Pancreas (tissue), 10 donors: ENCODE measurements around the gene ABAT. TPM values are rescaled to one million over a fixed set of nuclear protein-coding genes. Genes with fewer than 3 reads are reported as not detected.
A peak's percentile ranks its signal among the peaks of the same experiment; 100 is the strongest.
"Not testable (repeated sequence)": the region's sequence is repeated elsewhere in the genome, so short reads cannot be mapped to it uniquely, and the experiment has no call there.

ENCODE experiments used
- ATAC-seq, 4 donors: fragments of 200-7000 bp; cut with Tn5 transposase; one replicate each; pipeline versions ENCODE4 v1.8.0 to v1.9.1; 2020; ENCODE audit warnings: mild to moderate bottlenecking in 4 of 4, moderate library complexity in 4 of 4
- DNase-seq, 6 donors: peaks; one replicate each; pipeline ENCODE4 v3.0.0-alpha.2; 2020
- FAIRE-seq: peaks from 2 replicates; lab custom pipeline; 2012; peaks lifted over from hg19 to GRCh38; lab: Jason Lieb, UNC
- H3K27ac ChIP-seq, 4 donors: fragments of 200-600 bp; sonication (generic); 1 replicate in 3 of 4; 2 replicates in 1 of 4; pipeline versions ENCODE4 v1.5.0 to v1.8.0; 2020
- H3K27me3 ChIP-seq, 4 donors: fragments of 200-600 bp; one replicate each; pipeline ENCODE4 v1.8.0; 2021
- H3K36me3 ChIP-seq, 3 donors: fragments of 200-600 bp; sonication (generic) in 1 of 3; one replicate each; pipeline versions ENCODE4 v1.5.0 to v1.8.0; 2020 to 2021
- H3K4me1 ChIP-seq, 3 donors: fragments of 200-600 bp; one replicate each; pipeline ENCODE4 v1.8.0; 2021
- H3K4me3 ChIP-seq, 4 donors: fragments of 200-600 bp; sonication (generic) in 2 of 4; one replicate each; pipeline versions ENCODE4 v1.5.0 to v1.8.0; 2020 to 2021
- H3K9me3 ChIP-seq, 4 donors: fragments of 200-600 bp; one replicate each; pipeline ENCODE4 v1.8.0; 2021
- CTCF ChIP-seq, 4 donors: fragments of 200-600 bp; sonication (generic) in 3 of 4; IDR thresholded peaks; one replicate each; pipeline versions ENCODE4 v1.5.0 to v1.8.0; 2021; ENCODE audit warnings: antibody characterized with exemption in 4 of 4
- WGBS, 2 donors: extraction: QIAGEN DNeasy Blood & Tissue Kit; methylation state at CpG; one replicate each; pipeline ENCODE4 v1.1.7; 2013; 5-methylcytosine and 5-hydroxymethylcytosine counted together
- intact Hi-C, 3 donors: fragments of 100-400 bp; cut with DNase I; formaldehyde crosslinking; loops; one replicate each; pipeline versions ENCODE4 v1.11.1 to v1.14.2; 2022
- polyA plus RNA-seq, 2 donors: library from polyadenylated mRNA; stranded (reverse); fragments of 200-250 nt; gene quantifications; one replicate each; pipeline ENCODE4 v1.2.3, GENCODE V29; 2013
- total RNA-seq, 6 donors: library from RNA; stranded (reverse); fragmentation: NEBNext Ultra II Directional in 4 of 6; extraction: Animal tissue kit (Norgen Biotek cat#: 25700) in 4 of 6; gene quantifications; one replicate each; pipeline versions ENCODE4 v1.2.1 to v1.2.4, GENCODE V29; 2021 to 2023
- donor health status: healthy with polysubstance abuse.
- donor health status: DM: no; HTN: no; CAD: no; lungs with moderate emphysema.
- donor health status: DM: no; HTN: no; CAD: no.
- donor health status: control.
- donor health status: control.
- donor health status: Bipolar disorder and iron deficiency.
- donor health status: DM: yes; HTN: yes; CAD: no.
- donor health status: DM: no; HTN: no; CAD: no.
- donor health status: DM: no; HTN: no; CAD: no.
- donor health status: DM: yes; HTN: yes; CAD: no.

Gene ABAT
- total and polyA plus RNA-seq, 8 donors: 21.5 to 50.2 (median 29.1) TPM

DNA sequence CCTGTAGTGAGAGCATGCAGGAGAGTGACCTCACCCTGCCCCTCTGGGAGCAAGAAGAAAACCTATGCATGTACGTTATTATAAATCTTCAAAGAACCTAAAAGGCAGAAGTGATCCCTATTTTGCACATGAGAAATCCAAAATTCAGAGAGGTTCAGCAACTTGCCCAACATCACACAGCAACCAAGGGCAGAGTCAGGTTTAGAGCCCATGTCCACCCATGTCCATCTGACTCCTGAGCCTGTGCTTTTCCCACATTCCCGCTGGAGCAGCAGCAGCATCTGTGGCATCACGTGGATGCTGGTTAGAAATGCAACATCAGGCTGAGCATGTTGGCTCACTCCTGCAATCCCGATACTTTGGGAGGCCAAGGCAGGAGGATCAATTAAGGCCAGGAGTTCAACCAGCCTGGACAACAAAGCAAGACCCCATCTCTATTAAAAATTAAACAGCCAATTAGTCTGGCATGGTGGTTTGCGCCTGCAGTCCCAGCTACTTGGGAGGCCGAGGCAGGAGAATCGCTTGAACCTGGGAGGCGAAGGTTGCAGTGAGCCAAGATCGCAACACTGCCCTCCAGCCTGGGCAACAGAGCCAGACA, 26.6 kb upstream of the ABAT start:
- Histone ChIP-seq H3K36me3 (peaks cover 0 to 48% (median 0%) of the 10 kb centered on the region in 3 donors), H3K27ac (no peak overlapping the region), H3K9me3 (no peaks in the 10 kb centered on the region), H3K27me3 (no peaks in the 10 kb centered on the region), H3K4me1 (no peaks in the 10 kb centered on the region), H3K4me3 (no peak overlapping the region)
- TF ChIP-seq CTCF (IDR thresholded peaks at IDR 0.05): no peak
- WGBS, 2 donors: 72 to 75% methylated on average over 9 of the region's 9 CpGs
- FAIRE-seq: no peak
- DNase-seq: no peak
- intact Hi-C loops: no loop called here
- no peak for ATAC-seq

DNA sequence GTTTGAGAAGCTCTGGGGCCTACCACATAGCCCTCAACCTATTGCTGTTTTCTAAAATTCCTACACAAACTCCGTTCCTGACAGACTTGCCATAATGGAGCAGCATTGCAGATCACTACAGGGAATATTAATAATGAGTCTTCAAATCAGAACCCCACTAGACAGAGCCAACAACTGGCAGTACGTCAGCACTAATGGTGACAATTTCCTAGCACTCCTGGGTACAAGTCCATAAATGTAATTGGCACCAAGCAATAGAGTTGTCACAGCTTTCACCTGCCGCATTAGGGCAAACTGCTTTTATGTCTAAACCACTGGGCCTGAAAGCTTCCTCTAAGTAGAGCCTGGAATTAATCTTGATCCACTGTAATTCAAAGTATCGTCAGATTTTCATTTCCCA, 25.5 kb upstream of the ABAT start:
- DNase-seq (no peak), ATAC-seq (no peak), FAIRE-seq (no peak)
- no peak overlapping the region for H3K27ac ChIP-seq
- H3K9me3 ChIP-seq: no peaks in the 10 kb centered on the region
- no peak overlapping the region for H3K4me3 ChIP-seq
- H3K36me3 ChIP-seq: peaks cover 0 to 37% (median 0%) of the 10 kb centered on the region in 3 donors
- TF ChIP-seq CTCF (IDR thresholded peaks at IDR 0.05): no peak
- no peaks in the 10 kb centered on the region for H3K27me3 ChIP-seq
- intact Hi-C loops: no loop called here
- H3K4me1 ChIP-seq: no peaks in the 10 kb centered on the region
- WGBS, 2 donors: 82 to 95% methylated on average over 4 of the region's 4 CpGs

DNA sequence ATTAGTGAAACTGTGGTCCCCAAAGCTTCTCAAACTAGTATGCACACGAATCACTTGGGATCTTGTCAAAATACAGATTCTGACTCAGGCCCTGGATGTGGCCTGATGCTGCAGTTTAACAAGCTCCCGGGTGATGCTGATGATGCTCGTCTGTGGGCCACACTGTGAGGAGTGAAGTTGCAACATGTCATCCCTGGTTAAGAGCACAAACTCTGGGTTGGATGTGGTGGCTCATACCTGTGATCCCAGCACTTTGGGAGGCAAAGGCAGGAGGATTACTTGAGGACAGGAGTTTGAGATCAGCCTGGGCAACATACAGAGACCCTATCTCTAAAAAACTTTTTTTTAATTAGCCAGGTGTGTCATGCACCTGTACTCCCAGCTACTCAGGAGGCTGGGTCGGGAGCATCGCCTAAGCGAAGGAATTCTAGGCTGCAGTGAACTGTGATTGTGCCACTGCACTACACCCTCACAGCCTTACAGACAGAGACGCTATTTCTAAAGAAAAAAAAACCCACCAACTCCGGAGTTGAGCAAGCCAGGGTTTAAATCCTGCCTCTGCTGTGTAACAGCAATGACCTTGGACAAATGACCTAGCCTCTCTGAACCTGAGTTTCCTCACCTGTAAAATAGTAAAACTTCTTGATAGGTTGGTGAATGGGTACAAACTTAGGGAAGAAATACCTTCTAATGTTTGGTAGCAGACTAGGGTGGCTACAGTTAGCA, 24.4 kb upstream of the ABAT start:
- intact Hi-C loops: loop anchor here in 2 of 3 donors (10.0 kb wide), 1 partner anchor 75 kb away; no protein-coding TSS in a partner anchor
- no peak for FAIRE-seq

GRCh38 chr16:8651958-8652357, 22.5 kb upstream of the ABAT start:
- intact Hi-C loops: loop anchor here in 2 of 3 donors (10.0 kb wide), 1 partner anchor 77 kb away; no protein-coding TSS in a partner anchor
- DNase-seq, H3K27me3 ChIP-seq: not testable (repeated sequence)

More for the DNA sequence above, 24.4 kb upstream of the ABAT start:
- H3K36me3 ChIP-seq: peaks cover 0 to 27% (median 0%) of the 10 kb centered on the region in 3 donors
- ATAC-seq: no peak
- H3K9me3 ChIP-seq: no peaks in the 10 kb centered on the region
- no peak for TF ChIP-seq CTCF (IDR thresholded peaks at IDR 0.05)
- no peak for DNase-seq
- no peaks in the 10 kb centered on the region for H3K27me3 ChIP-seq
- H3K4me1 ChIP-seq: no peaks in the 10 kb centered on the region
- no peak overlapping the region for H3K4me3 ChIP-seq
- 75 to 80% methylated on average over 8 of the region's 8 CpGs for WGBS, 2 donors
- H3K27ac ChIP-seq: no peak overlapping the region

GRCh38 chr16:8655184-8655717, 19.2 kb upstream of the ABAT start:
- no peaks in the 10 kb centered on the region for H3K4me1 ChIP-seq
- no peaks in the 10 kb centered on the region for H3K36me3 ChIP-seq
- FAIRE-seq: no peak
- peak in 1 of 4 donors; percentile 19 for TF ChIP-seq CTCF (IDR thresholded peaks at IDR 0.05)
- peak in 2 of 6 donors; percentile 32 to 42 for DNase-seq
- H3K9me3 ChIP-seq: no peaks in the 10 kb centered on the region
- WGBS, 2 donors: 95% methylated on average over 1 of the region's 1 CpG
- H3K4me3 ChIP-seq: no peak overlapping the region
- ATAC-seq: peak in 3 of 4 donors; percentile 35 to 91 (median 69)
- H3K27me3 ChIP-seq: no peaks in the 10 kb centered on the region
- no peak overlapping the region for H3K27ac ChIP-seq
- intact Hi-C loops: loop anchor here in 2 of 3 donors (5.0 to 10.0 kb wide), 2 partner anchors 80 to 227 kb away; partner anchors contain the start of gene LITAFD (in 1 of the 2)

More at GRCh38 chr16:8651958-8652357, 22.5 kb upstream of the ABAT start:
- not testable (repeated sequence) for H3K9me3 ChIP-seq, H3K27ac ChIP-seq, FAIRE-seq, H3K4me3 ChIP-seq, H3K4me1 ChIP-seq
- peak in 1 of 4 donors; percentile 28 for ATAC-seq
- 57 to 76% methylated on average over 6 to 7 of the region's 7 CpGs for WGBS, 2 donors
- H3K36me3 ChIP-seq: peaks cover 0 to 10% (median 0%) of the 10 kb centered on the region in 3 donors
